IMR-90 (cell line): ENCODE data around the gene LINC00237. TPM values are rescaled to one million over a fixed set of nuclear protein-coding genes. Genes with fewer than 3 reads are reported as not detected.

ENCODE experiments used
- ATAC-seq: fragments of 200-7000 bp; cut with Tn5 transposase; 2 replicates; pipeline ENCODE4 v1.9.1; 2020; ENCODE audit warnings: low read depth, mild to moderate bottlenecking, moderate library complexity
- BruUV-seq: library from RNA; stranded (reverse); fragments of 400-500 nt; replicated peaks from 2 replicates; lab custom pipeline; 2021; lab: Mats Ljungman, UMichigan
- CTCF ChIA-PET: fragments of 300-600 bp; formaldehyde crosslinking; extraction: SDS; loops from one replicate; lab custom pipeline; 2021; ENCODE audit warnings: antibody characterized with exemption; lab: Yijun Ruan, JAX
- POLR2A ChIA-PET: fragments of 300-600 bp; sonication (Branson Sonifier 250); formaldehyde crosslinking; loops from one replicate; lab custom pipeline; 2022; ENCODE audit warnings: antibody characterized with exemption; ENCODE audit not compliant: unreplicated experiment; lab: Charles Lee
- DNase-seq: peaks from one replicate; pipeline ENCODE4 v3.0.0; 2013
- H2AFZ ChIP-seq: replicated peaks from 2 replicates; pipeline ENCODE3; 2013; ENCODE audit warnings: low read length, mild to moderate bottlenecking; ENCODE audit not compliant: poor library complexity
- H2AK5ac ChIP-seq: 2 replicates; pipeline ENCODE4 v1.6.1; 2013; ENCODE audit warnings: low read depth, low read length, inconsistent platforms
- H2AK9ac ChIP-seq: replicated peaks from 2 replicates; pipeline ENCODE3; 2013; ENCODE audit warnings: mild to moderate bottlenecking, low read depth, low read length, moderate library complexity; ENCODE audit not compliant: poor library complexity
- H2BK120ac ChIP-seq: 2 replicates; pipeline ENCODE4 v1.6.1; 2013; ENCODE audit warnings: low read depth, low read length, inconsistent platforms
- H2BK15ac ChIP-seq: 3 replicates; pipeline ENCODE4 v1.6.1; 2013; ENCODE audit warnings: low read depth, low read length, inconsistent platforms
- H2BK20ac ChIP-seq: 2 replicates; pipeline ENCODE4 v1.6.1; 2013; ENCODE audit warnings: low read depth, mild to moderate bottlenecking, inconsistent platforms, low read length, moderate library complexity
- H2BK5ac ChIP-seq: 2 replicates; pipeline ENCODE4 v1.6.1; 2013; ENCODE audit warnings: mild to moderate bottlenecking, low read depth, low read length, inconsistent platforms; ENCODE audit not compliant: poor library complexity, severe bottlenecking
- H3K14ac ChIP-seq: replicated peaks from 2 replicates; pipeline ENCODE4 v1.6.1; 2013; ENCODE audit warnings: low read depth, low read length, inconsistent platforms
- H3K18ac ChIP-seq: 2 replicates; pipeline ENCODE4 v1.6.1; 2013; ENCODE audit warnings: low read depth, low read length, control low read depth
- H3K23ac ChIP-seq: 2 replicates; pipeline ENCODE4 v1.6.1; 2013; ENCODE audit warnings: low read depth, low read length, inconsistent platforms
- H3K27ac ChIP-seq: 2 replicates; pipeline ENCODE4 v1.5.1; 2013; ENCODE audit warnings: mild to moderate bottlenecking, control low read depth, low read length; ENCODE audit not compliant: insufficient read depth
- H3K27me3 ChIP-seq: 2 replicates; pipeline ENCODE4 v1.6.1; 2013; ENCODE audit warnings: low read length; ENCODE audit not compliant: control insufficient read depth, insufficient read depth
- H3K36me3 ChIP-seq: 2 replicates; pipeline ENCODE4 v1.6.1; 2013; ENCODE audit warnings: low read length, mixed read lengths; ENCODE audit not compliant: control insufficient read depth, insufficient read depth
- H3K4ac ChIP-seq: 2 replicates; pipeline ENCODE4 v1.6.1; 2013; ENCODE audit warnings: low read depth, low read length, inconsistent platforms
- H3K4me1 ChIP-seq: 2 replicates; pipeline ENCODE4 v1.6.1; 2013; ENCODE audit warnings: low read length, mixed read lengths; ENCODE audit not compliant: control insufficient read depth, insufficient read depth
- H3K4me2 ChIP-seq: 2 replicates; pipeline ENCODE4 v1.6.1; 2013; ENCODE audit warnings: low read depth, mild to moderate bottlenecking, control low read depth, low read length, moderate library complexity
- H3K4me3 ChIP-seq: 2 replicates; pipeline ENCODE4 v1.5.1; 2013; ENCODE audit warnings: low read depth, mild to moderate bottlenecking, control low read depth, low read length, moderate library complexity; ENCODE audit not compliant: insufficient read depth
- H3K56ac ChIP-seq: 2 replicates; pipeline ENCODE4 v1.6.1; 2013; ENCODE audit warnings: low read length, inconsistent platforms; ENCODE audit not compliant: insufficient read depth; ENCODE audit errors: extremely low read depth
- H3K79me1 ChIP-seq, 2 experiments: 2 replicates each; pipeline ENCODE4 v1.6.1; 2013; ENCODE audit warnings: low read length in 2 of 2, inconsistent platforms in 1 of 2, low read depth in 1 of 2
- H3K9ac ChIP-seq: 2 replicates; pipeline ENCODE4 v1.6.1; 2013; ENCODE audit warnings: low read depth, low read length, control low read depth
- H3K9me1 ChIP-seq: 2 replicates; pipeline ENCODE4 v1.6.1; 2013; ENCODE audit warnings: low read length, inconsistent platforms; ENCODE audit not compliant: insufficient read depth
- H3K9me3 ChIP-seq: 2 replicates; pipeline ENCODE4 v1.6.1; 2013; ENCODE audit warnings: low read length; ENCODE audit not compliant: control insufficient read depth, insufficient read depth
- H4K20me1 ChIP-seq: 2 replicates; pipeline ENCODE4 v1.6.1; 2013; ENCODE audit warnings: low read length, inconsistent platforms; ENCODE audit not compliant: insufficient read depth
- H4K5ac ChIP-seq: 2 replicates; pipeline ENCODE4 v1.6.1; 2013; ENCODE audit warnings: mild to moderate bottlenecking, low read depth, low read length, control low read depth
- H4K8ac ChIP-seq, 2 experiments: 2 replicates each; pipeline ENCODE4 v1.6.1; 2013; ENCODE audit warnings: low read depth in 2 of 2, low read length in 2 of 2, control low read depth in 1 of 2, inconsistent platforms in 1 of 2
- H4K91ac ChIP-seq: 2 replicates; pipeline ENCODE4 v1.6.1; 2013; ENCODE audit warnings: low read depth, low read length, inconsistent platforms; ENCODE audit not compliant: insufficient read depth
- BHLHE40 ChIP-seq: fragments of 150-350 bp; IDR thresholded peaks from 2 replicates; pipeline ENCODE4 v1.6.1; 2016; ENCODE audit warnings: mild to moderate bottlenecking, low read depth, low read length
- FOS ChIP-seq: fragments of 150-350 bp; IDR thresholded peaks from 2 replicates; pipeline ENCODE4 v1.6.1; 2016; ENCODE audit warnings: low read depth, low read length
- MXI1 ChIP-seq: IDR thresholded peaks from 2 replicates; pipeline ENCODE4 v1.6.1; 2012; ENCODE audit warnings: low read depth, mild to moderate bottlenecking, low read length, moderate library complexity, borderline replicate concordance
- NFE2L2 ChIP-seq: fragments of 150-350 bp; IDR thresholded peaks from 2 replicates; pipeline ENCODE4 v1.6.1; 2016; ENCODE audit warnings: low read depth, mild to moderate bottlenecking, low read length
- RAD21 ChIP-seq: IDR thresholded peaks from 2 replicates; pipeline ENCODE4 v1.6.1; 2012; ENCODE audit warnings: low read length, improper control_type of control experiment
- WGBS, 2 experiments: methylation state at CpG; one replicate each; pipeline versions ENCODE4 v1.1.5 to v1.1.7; 2013; ENCODE audit warnings: missing lambda C conversion rate in 2 of 2; ENCODE audit not compliant: insufficient read length in 1 of 2; ENCODE audit errors: extremely low coverage in 2 of 2; 5-methylcytosine and 5-hydroxymethylcytosine counted together
- dilution Hi-C: fragments of 300-500 bp; cut with HindIII; formaldehyde crosslinking; loops from one replicate; pipeline ENCODE4 v1.14.3; 2018; ENCODE audit warnings: low sequenced_read_pairs; ENCODE audit not compliant: unreplicated experiment
- in situ Hi-C: fragments of 300-500 bp; cut with MboI; formaldehyde crosslinking; loops from 3 replicates; pipeline ENCODE4 v1.14.3; 2019; ENCODE audit warnings: low sequenced_read_pairs, inconsistent platforms, mixed read lengths
- intact Hi-C: fragments of 100-400 bp; cut with micrococcal nuclease; formaldehyde crosslinking; loops from 2 replicates; pipeline ENCODE4 v1.10.0; 2022
- polyA plus RNA-seq, 3 experiments: library from polyadenylated mRNA; depleted of rRNA; stranded (reverse); fragments of >200 nt; gene quantifications; 2 replicates each; pipeline ENCODE4 v1.2.3, GENCODE V29; 2012; ENCODE audit warnings: low replicate concordance in 1 of 3
- total RNA-seq: library from RNA; depleted of rRNA; stranded (reverse); fragments of >200 nt; gene quantifications from 2 replicates; pipeline ENCODE4 v1.2.3, GENCODE V29; 2012

LINC00237 gene
- total and polyA plus RNA-seq, 2 of the 4 experiments (the other 2 are of a cell fraction), result not detected

GRCh38 chr20:21113697-21114096, 7.5 kb upstream of the LINC00237 start:
- Histone ChIP-seq H3K27me3 (peaks cover 31% of the 10 kb centered on the region), H4K91ac (no peak overlapping the region), H4K5ac (no peak overlapping the region), H2BK20ac (no peak overlapping the region), H3K4me3 (no peak overlapping the region), H2BK15ac (no peak overlapping the region), H3K4ac (no peak overlapping the region), H3K9me1 (no peaks in the 10 kb centered on the region), H3K27ac (no peak overlapping the region), H2AK9ac (no peak overlapping the region), H3K9me3 (no peaks in the 10 kb centered on the region), H4K8ac (no peak overlapping the region), H3K4me1 (no peaks in the 10 kb centered on the region), H2AK5ac (no peak overlapping the region), H3K14ac (no peak overlapping the region), H2BK5ac (no peak overlapping the region), H3K9ac (no peak overlapping the region), H2BK120ac (no peak overlapping the region), H3K56ac (no peak overlapping the region), H3K23ac (no peak overlapping the region), H4K20me1 (no peaks in the 10 kb centered on the region), H3K79me1 (no peaks in the 10 kb centered on the region), H3K36me3 (no peaks in the 10 kb centered on the region), H3K18ac (no peak overlapping the region), H3K4me2 (no peak overlapping the region), H2AFZ (no peak overlapping the region)
- WGBS, 2 experiments, result 59% methylated on average over 2 of the region's 4 CpGs; no CpG with 5 or more reads in 1 of the 2 experiments
- BruUV-seq, result no TSS peak
- no peak for ATAC-seq
- in situ Hi-C loops (no loop called here), dilution Hi-C loops (no loop called here), intact Hi-C loops (no loop called here)
- CTCF ChIA-PET, result no interaction called here
- DNase-seq, result no peak
- POLR2A ChIA-PET, result no interaction called here
- TF ChIP-seq NFE2L2 (no peak), RAD21 (no peak), MXI1 (no peak), FOS (no peak), BHLHE40 (no peak)
